H9 (cell line): Measurements from ENCODE around the gene CLEC16A. TPM values are rescaled to one million over a fixed set of nuclear protein-coding genes. Genes with fewer than 3 reads are reported as not detected.

Experiments used
- DNase-seq: peaks from one replicate; pipeline ENCODE4 v3.0.0-alpha.2; 2017
- H2AFZ ChIP-seq: one replicate; pipeline ENCODE4 v1.6.1; 2013; ENCODE audit warnings: mild to moderate bottlenecking, low read length, control low read depth, moderate library complexity
- H2AK5ac ChIP-seq: 2 replicates; pipeline ENCODE4 v1.6.1; 2013; ENCODE audit warnings: low read length, control low read depth, mixed read lengths; ENCODE audit not compliant: insufficient read length
- H2BK120ac ChIP-seq: one replicate; pipeline ENCODE4 v1.6.1; 2013; ENCODE audit warnings: low read depth, mild to moderate bottlenecking, low read length, control low read depth, inconsistent platforms; ENCODE audit not compliant: poor library complexity, severe bottlenecking
- H2BK12ac ChIP-seq: 2 replicates; pipeline ENCODE4 v1.6.1; 2013; ENCODE audit warnings: low read length, control low read depth, mixed read lengths, low read depth; ENCODE audit not compliant: insufficient read length
- H2BK15ac ChIP-seq: 2 replicates; pipeline ENCODE4 v1.6.1; 2013; ENCODE audit warnings: low read depth, low read length, control low read depth
- H2BK20ac ChIP-seq: one replicate; pipeline ENCODE4 v1.6.1; 2013; ENCODE audit warnings: low read depth, mild to moderate bottlenecking, low read length, control low read depth, inconsistent platforms; ENCODE audit not compliant: poor library complexity, severe bottlenecking
- H2BK5ac ChIP-seq: 2 replicates; pipeline ENCODE4 v1.6.1; 2013; ENCODE audit warnings: low read length, control low read depth, mixed read lengths; ENCODE audit not compliant: insufficient read length
- H3K14ac ChIP-seq: 2 replicates; pipeline ENCODE4 v1.6.1; 2013; ENCODE audit warnings: low read length, control low read depth; ENCODE audit not compliant: insufficient read depth
- H3K18ac ChIP-seq: 2 replicates; pipeline ENCODE4 v1.6.1; 2013; ENCODE audit warnings: low read depth, mild to moderate bottlenecking, mixed read lengths, low read length, control low read depth; ENCODE audit not compliant: insufficient read length
- H3K23ac ChIP-seq: 2 replicates; pipeline ENCODE4 v1.6.1; 2013; ENCODE audit warnings: low read length, control low read depth, mixed read lengths, low read depth; ENCODE audit not compliant: insufficient read length
- H3K23me2 ChIP-seq: 2 replicates; pipeline ENCODE4 v1.6.1; 2013; ENCODE audit warnings: low read depth, mild to moderate bottlenecking, mixed read lengths, low read length, control low read depth; ENCODE audit not compliant: insufficient read length, poor library complexity, severe bottlenecking
- H3K27ac ChIP-seq: 2 replicates; pipeline ENCODE4 v1.5.1; 2013; ENCODE audit warnings: low read length, control low read depth, mixed read lengths, low read depth; ENCODE audit not compliant: insufficient read length
- H3K27me3 ChIP-seq: 2 replicates; pipeline ENCODE4 v1.6.1; 2013; ENCODE audit warnings: low read length, control low read depth, inconsistent platforms; ENCODE audit not compliant: insufficient read depth
- H3K4ac ChIP-seq: 2 replicates; pipeline ENCODE4 v1.6.1; 2013; ENCODE audit warnings: low read depth, mild to moderate bottlenecking, control low read depth, inconsistent platforms, low read length, moderate library complexity
- H3K4me1 ChIP-seq: 2 replicates; pipeline ENCODE4 v1.6.1; 2013; ENCODE audit warnings: low read length, control low read depth, inconsistent platforms; ENCODE audit not compliant: insufficient read depth
- H3K4me2 ChIP-seq: 2 replicates; pipeline ENCODE4 v1.6.1; 2013; ENCODE audit warnings: low read length, control low read depth, mixed read lengths; ENCODE audit not compliant: insufficient read length, insufficient read depth
- H3K56ac ChIP-seq: 2 replicates; pipeline ENCODE4 v1.6.1; 2013; ENCODE audit warnings: low read depth, mild to moderate bottlenecking, mixed read lengths, low read length, control low read depth; ENCODE audit not compliant: insufficient read length
- H3K79me1 ChIP-seq: 2 replicates; pipeline ENCODE4 v1.6.1; 2013; ENCODE audit warnings: low read depth, mild to moderate bottlenecking, moderate library complexity, low read length, control low read depth, inconsistent platforms; ENCODE audit not compliant: insufficient read depth, poor library complexity, severe bottlenecking
- H3K79me2 ChIP-seq: 2 replicates; pipeline ENCODE4 v1.6.1; 2013; ENCODE audit warnings: low read length, control low read depth, inconsistent platforms; ENCODE audit not compliant: insufficient read depth
- H3K9ac ChIP-seq: 2 replicates; pipeline ENCODE4 v1.6.1; 2013; ENCODE audit warnings: low read length, control low read depth, mixed read lengths; ENCODE audit not compliant: insufficient read length; ENCODE audit errors: extremely low read depth
- H3K9me3 ChIP-seq: one replicate; pipeline ENCODE4 v1.6.1; 2013; ENCODE audit warnings: low read depth, low read length, inconsistent platforms; ENCODE audit not compliant: control insufficient read depth
- H3T11ph ChIP-seq: one replicate; pipeline ENCODE4 v1.6.1; 2013; ENCODE audit warnings: mild to moderate bottlenecking, low read length, control low read depth, inconsistent platforms
- H4K20me1 ChIP-seq: one replicate; pipeline ENCODE4 v1.6.1; 2013; ENCODE audit not compliant: control insufficient read depth, insufficient read length, insufficient read depth
- H4K5ac ChIP-seq: 2 replicates; pipeline ENCODE4 v1.6.1; 2013; ENCODE audit warnings: low read depth, mild to moderate bottlenecking, mixed read lengths, low read length, control low read depth; ENCODE audit not compliant: insufficient read length
- H4K8ac ChIP-seq: replicated peaks from 2 replicates; pipeline ENCODE4 v1.6.1; 2013; ENCODE audit warnings: low read length, control low read depth, mixed read lengths, low read depth; ENCODE audit not compliant: insufficient read length
- H4K91ac ChIP-seq: 2 replicates; pipeline ENCODE4 v1.6.1; 2013; ENCODE audit warnings: low read depth, mild to moderate bottlenecking, moderate library complexity, mixed read lengths, low read length, control low read depth; ENCODE audit not compliant: insufficient read length
- H3K27ac Mint-ChIP-seq, 3 experiments: 2 replicates in 2 of 3; 3 replicates in 1 of 3; pipeline ENCODE4 v1.8.0; 2020 to 2021; ENCODE audit warnings: mixed read lengths in 3 of 3, mild to moderate bottlenecking in 1 of 3, moderate library complexity in 1 of 3
- H3K27me3 Mint-ChIP-seq: 2 replicates; pipeline ENCODE4 v1.8.0; 2021; ENCODE audit warnings: low read depth, mild to moderate bottlenecking, moderate library complexity, mixed read lengths
- H3K36me3 Mint-ChIP-seq, 3 experiments: 2 replicates in 2 of 3; 3 replicates in 1 of 3; pipeline ENCODE4 v1.8.0; 2020 to 2021; ENCODE audit warnings: low read depth in 3 of 3, mixed read lengths in 3 of 3; ENCODE audit not compliant: insufficient read depth in 1 of 3
- H3K4me1 Mint-ChIP-seq, 2 experiments: 2 replicates each; pipeline ENCODE4 v1.8.0; 2020; ENCODE audit warnings: mixed read lengths in 2 of 2
- H3K4me3 Mint-ChIP-seq, 2 experiments: 2 replicates in 1 of 2; 3 replicates in 1 of 2; pipeline ENCODE4 v1.8.0; 2020 to 2021; ENCODE audit warnings: mild to moderate bottlenecking in 2 of 2, mixed read lengths in 2 of 2, moderate library complexity in 1 of 2
- H3K9me3 Mint-ChIP-seq, 2 experiments: 2 replicates in 1 of 2; 3 replicates in 1 of 2; pipeline ENCODE4 v1.8.0; 2020; ENCODE audit warnings: mild to moderate bottlenecking in 2 of 2, mixed read lengths in 2 of 2, moderate library complexity in 1 of 2
- CTCF ChIP-seq: fragments of 200-600 bp; sonication (generic); conservative IDR thresholded peaks from 3 replicates; pipeline ENCODE4 v1.8.0; 2021; ENCODE audit warnings: antibody characterized with exemption, mild to moderate bottlenecking
- WGBS: extraction: QIAGEN DNeasy Blood & Tissue Kit; methylation state at CpG from one replicate; pipeline ENCODE4 v1.1.7; 2013; ENCODE audit warnings: missing lambda C conversion rate, low lambda C conversion rate, mixed read lengths; ENCODE audit not compliant: insufficient read length; ENCODE audit errors: extremely low coverage; 5-methylcytosine and 5-hydroxymethylcytosine counted together
- total RNA-seq: library from RNA; stranded (reverse); gene quantifications from 2 replicates; pipeline ENCODE4 v1.2.1, GENCODE V29; 2021

The CLEC16A gene
- total RNA-seq, 1 experiment from 2014 or later = 15.2 TPM

GRCh38 chr16:10935226-10935915 lies 9.0 kb upstream of the CLEC16A start:
- Histone ChIP-seq H3T11ph (no peak overlapping the region), H3K79me1 (peaks cover 3% of the 10 kb centered on the region), H3K9ac (no peak overlapping the region), H3K27ac (no peak overlapping the region), H2BK20ac (no peak overlapping the region), H3K56ac (no peak overlapping the region), H2AK5ac (no peak overlapping the region), H4K8ac (no peak overlapping the region), H3K4me2 (no peak overlapping the region), H2AFZ (no peak overlapping the region), H3K4ac (no peak overlapping the region), H3K23ac (no peak overlapping the region), H3K14ac (no peak overlapping the region), H3K23me2 (no peaks in the 10 kb centered on the region), H4K91ac (no peak overlapping the region), H3K9me3 (no peaks in the 10 kb centered on the region), H2BK15ac (no peak overlapping the region), H3K18ac (no peak overlapping the region), H3K79me2 (no peaks in the 10 kb centered on the region; the same call in 1 of the 2 replicates), H3K27me3 (no peaks in the 10 kb centered on the region), H2BK12ac (no peak overlapping the region), H2BK120ac (no peak overlapping the region), H2BK5ac (no peak overlapping the region), H4K5ac (no peak overlapping the region), H4K20me1 (no peaks in the 10 kb centered on the region), H3K4me1 (peaks cover under 1% of the 10 kb centered on the region; the same call in 1 of the 2 replicates)
- no peak overlapping the region for H3K4me3 Mint-ChIP-seq
- no peaks in the 10 kb centered on the region for H3K27me3 Mint-ChIP-seq
- no peak for DNase-seq
- no peak overlapping the region for H3K27ac Mint-ChIP-seq
- TF ChIP-seq CTCF = no peak
- H3K4me1 Mint-ChIP-seq = peaks cover 11 to 14% of the 10 kb centered on the region in 2 experiments
- no CpG with 5 or more reads among the region's 7 CpGs for WGBS
- H3K9me3 Mint-ChIP-seq = no peaks in the 10 kb centered on the region
- peaks cover 10 to 27% (median 14%) of the 10 kb centered on the region in 3 experiments for H3K36me3 Mint-ChIP-seq
